Pancreas (tissue), 10 donors: ENCODE results near the gene TMCC1. TPM values are rescaled to one million over a fixed set of nuclear protein-coding genes. Genes with fewer than 3 reads are reported as not detected.

Experiments used
- ATAC-seq, 4 donors: fragments of 200-7000 bp; cut with Tn5 transposase; one replicate each; pipeline versions ENCODE4 v1.8.0 to v1.9.1; 2020; ENCODE audit warnings: mild to moderate bottlenecking in 4 of 4, moderate library complexity in 4 of 4
- DNase-seq, 6 donors: peaks; one replicate each; pipeline ENCODE4 v3.0.0-alpha.2; 2020
- FAIRE-seq: peaks from 2 replicates; lab custom pipeline; 2012; peaks lifted over from hg19 to GRCh38; lab: Jason Lieb, UNC
- H3K27ac ChIP-seq, 4 donors: fragments of 200-600 bp; sonication (generic); 1 replicate in 3 of 4; 2 replicates in 1 of 4; pipeline versions ENCODE4 v1.5.0 to v1.8.0; 2020
- H3K27me3 ChIP-seq, 4 donors: fragments of 200-600 bp; one replicate each; pipeline ENCODE4 v1.8.0; 2021
- H3K36me3 ChIP-seq, 3 donors: fragments of 200-600 bp; sonication (generic) in 1 of 3; one replicate each; pipeline versions ENCODE4 v1.5.0 to v1.8.0; 2020 to 2021
- H3K4me1 ChIP-seq, 3 donors: fragments of 200-600 bp; one replicate each; pipeline ENCODE4 v1.8.0; 2021
- H3K4me3 ChIP-seq, 4 donors: fragments of 200-600 bp; sonication (generic) in 2 of 4; one replicate each; pipeline versions ENCODE4 v1.5.0 to v1.8.0; 2020 to 2021
- H3K9me3 ChIP-seq, 4 donors: fragments of 200-600 bp; one replicate each; pipeline ENCODE4 v1.8.0; 2021
- WGBS, 2 donors: extraction: QIAGEN DNeasy Blood & Tissue Kit; methylation state at CpG; one replicate each; pipeline ENCODE4 v1.1.7; 2013; 5-methylcytosine and 5-hydroxymethylcytosine counted together
- intact Hi-C, 3 donors: fragments of 100-400 bp; cut with DNase I; formaldehyde crosslinking; loops; one replicate each; pipeline versions ENCODE4 v1.11.1 to v1.14.2; 2022
- polyA plus RNA-seq, 2 donors: library from polyadenylated mRNA; stranded (reverse); fragments of 200-250 nt; gene quantifications; one replicate each; pipeline ENCODE4 v1.2.3, GENCODE V29; 2013
- total RNA-seq, 6 donors: library from RNA; stranded (reverse); fragmentation: NEBNext Ultra II Directional in 4 of 6; extraction: Animal tissue kit (Norgen Biotek cat#: 25700) in 4 of 6; gene quantifications; one replicate each; pipeline versions ENCODE4 v1.2.1 to v1.2.4, GENCODE V29; 2021 to 2023
- TF ChIP-seq, protein P1 (sequence below), 4 donors: fragments of 200-600 bp; sonication (generic) in 3 of 4; IDR thresholded peaks; one replicate each; pipeline versions ENCODE4 v1.5.0 to v1.8.0; 2021; ENCODE audit warnings: antibody characterized with exemption in 4 of 4
- donor health status: healthy with polysubstance abuse.
- donor health status: DM: no; HTN: no; CAD: no; lungs with moderate emphysema.
- donor health status: DM: no; HTN: no; CAD: no.
- donor health status: control.
- donor health status: control.
- donor health status: Bipolar disorder and iron deficiency.
- donor health status: DM: yes; HTN: yes; CAD: no.
- donor health status: DM: no; HTN: no; CAD: no.
- donor health status: DM: no; HTN: no; CAD: no.
- donor health status: DM: yes; HTN: yes; CAD: no.

Gene TMCC1
- total RNA-seq (10 to 100 TPM; 15.4 to 27.5 (median 19.4) TPM), polyA plus RNA-seq (1 to 10 TPM; 5.6 to 5.8 TPM)

DNA sequence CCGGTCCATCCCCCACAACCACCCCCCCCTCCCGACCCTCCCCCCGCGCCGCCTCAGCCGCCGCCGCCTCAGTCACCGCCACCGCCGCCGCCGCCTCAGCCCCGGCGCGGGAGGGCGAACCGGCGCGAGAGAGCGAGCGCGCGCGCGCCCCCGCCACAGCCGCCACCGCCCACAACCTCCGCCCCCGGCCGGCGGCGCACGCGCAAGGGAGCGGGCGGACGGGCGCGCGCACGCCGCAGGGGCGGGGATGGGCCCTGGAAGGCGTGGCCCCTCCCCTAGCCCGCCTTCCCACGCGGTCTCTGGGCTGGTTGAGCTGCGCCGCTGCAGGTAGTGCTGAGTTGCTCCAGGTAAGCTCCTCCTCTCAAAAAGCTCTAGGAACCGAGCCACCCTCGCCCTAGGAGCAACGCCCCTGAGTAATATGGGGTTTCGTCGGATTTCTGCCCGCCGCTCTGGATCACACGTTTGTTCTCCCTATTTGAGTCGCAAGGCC, at the start of gene TMCC1:
Gene TMCC1, minus strand, starts transcription at position 131 of the 490 bp plus-strand sequence.
- Histone ChIP-seq H3K4me1 (peaks cover 22 to 38% (median 38%) of the 10 kb centered on the region in 3 donors), H3K9me3 (no peaks in the 10 kb centered on the region), H3K36me3 (no peaks in the 10 kb centered on the region), H3K27ac (peak within 1 kb of the TSS; percentile 83 to 96 (median 92)), H3K4me3 (peak within 1 kb of the TSS; percentile 74 to 89 (median 78)), H3K27me3 (no peaks in the 10 kb centered on the region)
- FAIRE-seq, result no peak
- peak; percentile 90 to 97 (median 92) for DNase-seq
- peak; percentile 93 to 96 (median 93) for ATAC-seq
- intact Hi-C loops, result no loop called here
- TF ChIP-seq, protein P1, sequence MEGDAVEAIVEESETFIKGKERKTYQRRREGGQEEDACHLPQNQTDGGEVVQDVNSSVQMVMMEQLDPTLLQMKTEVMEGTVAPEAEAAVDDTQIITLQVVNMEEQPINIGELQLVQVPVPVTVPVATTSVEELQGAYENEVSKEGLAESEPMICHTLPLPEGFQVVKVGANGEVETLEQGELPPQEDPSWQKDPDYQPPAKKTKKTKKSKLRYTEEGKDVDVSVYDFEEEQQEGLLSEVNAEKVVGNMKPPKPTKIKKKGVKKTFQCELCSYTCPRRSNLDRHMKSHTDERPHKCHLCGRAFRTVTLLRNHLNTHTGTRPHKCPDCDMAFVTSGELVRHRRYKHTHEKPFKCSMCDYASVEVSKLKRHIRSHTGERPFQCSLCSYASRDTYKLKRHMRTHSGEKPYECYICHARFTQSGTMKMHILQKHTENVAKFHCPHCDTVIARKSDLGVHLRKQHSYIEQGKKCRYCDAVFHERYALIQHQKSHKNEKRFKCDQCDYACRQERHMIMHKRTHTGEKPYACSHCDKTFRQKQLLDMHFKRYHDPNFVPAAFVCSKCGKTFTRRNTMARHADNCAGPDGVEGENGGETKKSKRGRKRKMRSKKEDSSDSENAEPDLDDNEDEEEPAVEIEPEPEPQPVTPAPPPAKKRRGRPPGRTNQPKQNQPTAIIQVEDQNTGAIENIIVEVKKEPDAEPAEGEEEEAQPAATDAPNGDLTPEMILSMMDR (IDR thresholded peaks at IDR 0.05), result no peak
- 0 to 1% methylated on average over 35 to 60 of the region's 60 CpGs for WGBS, 2 donors

- intact Hi-C loops, result loop anchor here in 1 of 3 donors (10.0 kb wide), 2 partner anchors 152 to 308 kb away; no protein-coding TSS in a partner anchor
- ATAC-seq (no peak), FAIRE-seq (no peak), DNase-seq (peak in 1 of 6 donors; percentile 14)
- no peaks in the 10 kb centered on the region for H3K27me3 ChIP-seq
- no peaks in the 10 kb centered on the region for H3K36me3 ChIP-seq
- H3K4me1 ChIP-seq, result no peaks in the 10 kb centered on the region
- no peaks in the 10 kb centered on the region for H3K9me3 ChIP-seq
- H3K27ac ChIP-seq, result no peak overlapping the region
- 65 to 75% methylated on average over 3 of the region's 3 CpGs for WGBS, 2 donors
- TF ChIP-seq, protein P1 (IDR thresholded peaks at IDR 0.05), result no peak
- H3K4me3 ChIP-seq, result no peak overlapping the region
Observed at GRCh38 chr3:129943020-129943419, 49.5 kb upstream of the TMCC1 start.

DNA sequence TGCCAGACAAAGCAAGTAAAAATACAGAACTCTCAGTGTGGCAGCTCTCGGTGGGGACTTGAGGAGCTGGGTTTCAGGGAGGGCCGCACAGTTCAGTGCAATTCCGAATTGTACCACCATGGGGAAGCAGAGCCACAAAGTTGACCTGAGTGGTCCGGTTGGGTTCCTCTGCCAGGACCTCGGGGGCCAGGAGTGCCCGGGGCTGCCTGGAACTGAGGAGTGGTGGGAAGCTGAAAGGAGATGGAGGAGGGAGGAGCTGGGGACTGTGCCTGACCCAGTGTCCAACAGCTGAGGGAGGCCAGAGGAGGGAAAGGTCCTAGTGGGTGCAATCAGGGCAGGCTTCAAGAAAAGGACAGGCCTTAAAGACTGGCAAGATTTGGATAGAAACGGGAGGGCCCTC, 48.8 kb upstream of the TMCC1 start:
- intact Hi-C loops, result loop anchor here in 1 of 3 donors (10.0 kb wide), 2 partner anchors 153 to 307 kb away; no protein-coding TSS in a partner anchor
- WGBS, 2 donors, result 22 to 23% methylated on average over 7 of the region's 7 CpGs

DNA sequence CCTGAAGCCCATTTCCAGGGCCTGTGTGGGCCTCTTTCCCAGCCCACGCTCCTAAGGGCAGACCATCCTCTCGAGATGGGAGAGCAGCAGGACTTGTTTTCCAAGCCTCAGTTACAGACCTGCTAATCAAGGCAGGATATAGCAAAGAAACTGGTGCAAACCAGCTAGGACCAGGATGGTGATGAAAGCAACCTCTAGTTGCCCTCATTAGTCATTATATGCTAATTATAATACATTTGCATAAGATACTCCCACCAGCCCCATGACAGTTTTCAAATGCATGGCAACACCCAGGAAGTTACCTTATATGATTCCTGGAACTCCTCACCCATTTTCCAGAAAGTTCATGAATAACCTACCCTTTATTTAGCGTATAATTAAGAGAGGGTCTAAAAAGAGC, 46.6 kb upstream of the TMCC1 start:
- Histone ChIP-seq H3K4me1 (no peaks in the 10 kb centered on the region), H3K4me3 (no peak overlapping the region), H3K27ac (no peak overlapping the region), H3K27me3 (no peaks in the 10 kb centered on the region), H3K9me3 (no peaks in the 10 kb centered on the region), H3K36me3 (no peaks in the 10 kb centered on the region)
- FAIRE-seq (no peak), DNase-seq (no peak), ATAC-seq (no peak)
- intact Hi-C loops, result loop anchor here in 1 of 3 donors (10.0 kb wide), 2 partner anchors 155 to 305 kb away; no protein-coding TSS in a partner anchor
- TF ChIP-seq, protein P1 (IDR thresholded peaks at IDR 0.05), result no peak
- WGBS, 2 donors, result 66 to 76% methylated on average over 3 of the region's 3 CpGs

More for the DNA sequence above, 48.8 kb upstream of the TMCC1 start:
- TF ChIP-seq, protein P1 (IDR thresholded peaks at IDR 0.05), result peak; percentile 15 to 62 (median 48)
- H3K27ac ChIP-seq, result no peak overlapping the region
- no peaks in the 10 kb centered on the region for H3K4me1 ChIP-seq
- H3K9me3 ChIP-seq, result no peaks in the 10 kb centered on the region
- H3K4me3 ChIP-seq, result no peak overlapping the region
- ATAC-seq, result peak; percentile 50 to 95 (median 90)
- no peaks in the 10 kb centered on the region for H3K27me3 ChIP-seq
- no peak for FAIRE-seq
- no peaks in the 10 kb centered on the region for H3K36me3 ChIP-seq
- peak in 4 of 6 donors; percentile 36 to 65 (median 44) for DNase-seq
